Liver (tissue), 9 donors: ENCODE results near the gene CRK. TPM values are rescaled to one million over a fixed set of nuclear protein-coding genes. Genes with fewer than 3 reads are reported as not detected.
A peak's percentile ranks its signal among the peaks of the same experiment; 100 is the strongest.

ENCODE experiments used
- DNase-seq: peaks from one replicate; pipeline ENCODE4 v3.0.0-alpha.2; 2017; ENCODE audit warnings: low spot score
- H3K27ac ChIP-seq, 2 donors: one replicate each; pipeline ENCODE4 v1.7.0; 2013; ENCODE audit warnings: inconsistent platforms in 2 of 2, low read length in 2 of 2, control low read depth in 1 of 2, low read depth in 1 of 2, mild to moderate bottlenecking in 1 of 2
- H3K27me3 ChIP-seq, 4 donors: one replicate each; pipeline versions ENCODE4 v1.6.1 to v1.7.0; 2013; ENCODE audit warnings: low read length in 3 of 4, inconsistent platforms in 1 of 4, mild to moderate bottlenecking in 1 of 4, moderate library complexity in 1 of 4; ENCODE audit not compliant: control insufficient read depth in 4 of 4, insufficient read depth in 4 of 4
- H3K36me3 ChIP-seq, 4 donors: one replicate each; pipeline versions ENCODE4 v1.6.1 to v1.7.0; 2013; ENCODE audit warnings: low read length in 3 of 4, mild to moderate bottlenecking in 3 of 4, low read depth in 1 of 4, moderate library complexity in 1 of 4; ENCODE audit not compliant: control insufficient read depth in 4 of 4, insufficient read depth in 3 of 4
- H3K4me1 ChIP-seq, 4 donors: one replicate each; pipeline versions ENCODE4 v1.6.1 to v1.7.0; 2013; ENCODE audit warnings: low read length in 3 of 4, mild to moderate bottlenecking in 3 of 4, moderate library complexity in 1 of 4; ENCODE audit not compliant: control insufficient read depth in 4 of 4, insufficient read depth in 4 of 4
- H3K4me3 ChIP-seq, 3 donors: one replicate each; pipeline versions ENCODE4 v1.6.1 to v1.7.0; 2013; ENCODE audit warnings: low read length in 3 of 3, control low read depth in 1 of 3, low read depth in 1 of 3, mild to moderate bottlenecking in 1 of 3
- H3K9ac ChIP-seq, 2 donors: one replicate each; pipeline ENCODE4 v1.7.0; 2013; ENCODE audit warnings: low read length in 2 of 2, mild to moderate bottlenecking in 2 of 2, moderate library complexity in 2 of 2, control low read depth in 1 of 2, low read depth in 1 of 2
- H3K9me3 ChIP-seq, 4 donors: one replicate each; pipeline versions ENCODE4 v1.6.1 to v1.7.0; 2013; ENCODE audit warnings: low read length in 3 of 4; ENCODE audit not compliant: control insufficient read depth in 4 of 4
- EGR1 ChIP-seq, 2 donors: IDR thresholded peaks; 2 replicates each; pipeline ENCODE4 v1.6.1; 2016 to 2018; ENCODE audit warnings: antibody characterized with exemption in 2 of 2, low read depth in 2 of 2
- FOXA1 ChIP-seq: IDR thresholded peaks from 2 replicates; pipeline ENCODE4 v1.6.1; 2016; ENCODE audit warnings: antibody characterized with exemption
- GABPA ChIP-seq, 2 donors: IDR thresholded peaks in 1 of 2; conservative IDR thresholded peaks in 1 of 2; 2 replicates each; pipeline ENCODE4 v1.6.1; 2016; ENCODE audit warnings: antibody characterized with exemption in 2 of 2, mild to moderate bottlenecking in 1 of 2, moderate library complexity in 1 of 2
- JUND ChIP-seq, 2 donors: IDR thresholded peaks; 2 replicates each; pipeline ENCODE4 v1.6.1; 2016; ENCODE audit warnings: antibody characterized with exemption in 2 of 2
- NR2F2 ChIP-seq: IDR thresholded peaks from 2 replicates; pipeline ENCODE4 v1.6.1; 2016; ENCODE audit warnings: antibody characterized with exemption
- RAD21 ChIP-seq, 2 donors: IDR thresholded peaks; 2 replicates each; pipeline ENCODE4 v1.6.1; 2016; ENCODE audit warnings: antibody characterized with exemption in 2 of 2, mild to moderate bottlenecking in 2 of 2
- RXRA ChIP-seq, 2 donors: IDR thresholded peaks; 2 replicates each; pipeline ENCODE4 v1.6.1; 2017 to 2018; ENCODE audit warnings: antibody characterized with exemption in 2 of 2, mild to moderate bottlenecking in 1 of 2
- YY1 ChIP-seq: IDR thresholded peaks from 2 replicates; pipeline ENCODE4 v1.6.1; 2016; ENCODE audit warnings: antibody characterized with exemption, mild to moderate bottlenecking
- WGBS: extraction: QIAGEN DNeasy Blood & Tissue Kit; methylation state at CpG from one replicate; pipeline ENCODE4 v1.1.7; 2013; 5-methylcytosine and 5-hydroxymethylcytosine counted together
- polyA plus RNA-seq, 2 donors: library from polyadenylated mRNA; stranded (reverse) in 1 of 2; unstranded in 1 of 2; fragments of 200-250 nt in 1 of 2; fragments of >200 nt in 1 of 2; fragmentation: Nextera tagmentation in 1 of 2; extraction: Ambion mirVana in 1 of 2; gene quantifications; one replicate each; pipeline versions ENCODE4 v1.2.1 to v1.2.3, GENCODE V29; 2013 to 2015
- total RNA-seq, 2 donors: library from RNA; depleted of rRNA; stranded (reverse); fragments of >200 nt; gene quantifications; one replicate each; pipeline ENCODE4 v1.2.3, GENCODE V29; 2014
- TF ChIP-seq, protein P1 (sequence below): IDR thresholded peaks from 2 replicates; pipeline ENCODE4 v1.6.1; 2016; ENCODE audit warnings: antibody characterized with exemption
- TF ChIP-seq, protein P2 (sequence below): fragments of 150-350 bp; IDR thresholded peaks from 2 replicates; pipeline ENCODE4 v1.5.1; 2017; ENCODE audit warnings: improper control_type of control experiment, low read depth, low read length; ENCODE audit not compliant: missing input control
- TF ChIP-seq, protein P3 (sequence below): IDR thresholded peaks from 2 replicates; pipeline ENCODE4 v1.6.1; 2016; ENCODE audit warnings: antibody characterized with exemption
- donor health status: healthy.
- donor health status: healthy.
- donor health status: healthy.
- donor health status: healthy.
- donor health status: healthy.

CRK gene
- total and polyA plus RNA-seq, 4 donors: 29.5 to 69.9 (median 34.8) TPM

DNA sequence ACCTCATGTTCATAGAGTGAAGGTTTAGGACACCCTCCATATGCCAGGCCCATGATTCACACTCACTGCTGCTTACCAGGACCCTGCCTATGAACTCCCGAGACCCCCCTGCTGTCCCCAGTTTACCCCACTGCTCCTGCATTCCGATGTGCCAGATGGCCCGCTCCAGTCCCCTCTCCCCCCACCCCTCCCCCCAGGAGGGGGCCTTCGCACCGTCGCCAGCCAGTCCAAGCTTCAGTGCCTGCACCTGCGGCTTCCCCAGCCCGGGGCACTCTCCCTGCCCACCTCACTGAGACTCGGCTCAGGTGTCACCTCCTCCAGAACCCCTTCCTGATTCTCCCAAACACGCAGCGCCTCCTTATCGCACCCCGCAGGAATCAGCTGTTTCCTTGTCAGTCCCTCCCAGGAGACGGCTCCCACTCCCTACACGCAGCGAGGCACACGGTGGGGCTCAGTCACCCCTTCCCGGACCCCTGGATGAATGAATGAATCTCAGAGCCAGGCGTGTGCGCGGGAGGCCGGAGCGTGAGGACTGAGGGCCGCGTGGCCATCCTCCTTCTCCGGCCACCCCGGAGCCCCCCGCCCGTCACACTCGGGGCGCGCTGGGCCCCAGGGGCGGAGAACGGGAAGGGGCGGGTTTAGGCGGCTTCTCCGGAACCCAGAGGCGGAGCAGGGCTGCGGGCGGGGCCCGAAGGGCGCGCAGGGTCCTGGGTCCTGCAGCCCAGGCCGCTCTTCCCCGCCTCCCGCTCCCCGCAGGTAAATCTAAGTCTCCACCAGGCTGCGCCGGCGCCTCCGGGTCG is 34.8 kb upstream of the CRK start:
- Histone ChIP-seq H3K27me3 (no peaks in the 10 kb centered on the region), H3K27ac (peak overlapping the region; percentile 76 to 83), H3K4me1 (peaks cover 14 to 58% (median 29%) of the 10 kb centered on the region in 4 donors), H3K36me3 (peaks cover 1 to 12% (median 6%) of the 10 kb centered on the region in 4 donors), H3K9ac (peak overlapping the region; percentile 28 to 65), H3K9me3 (no peaks in the 10 kb centered on the region), H3K4me3 (peak overlapping the region; percentile 80 to 94 (median 85))
- peak in 1 of 2 donors; percentile 22 for TF ChIP-seq GABPA (IDR thresholded peaks at IDR 0.05 in 1 of 2, conservative IDR thresholded peaks at IDR 0.05 in 1 of 2)
- TF ChIP-seq, protein P1, sequence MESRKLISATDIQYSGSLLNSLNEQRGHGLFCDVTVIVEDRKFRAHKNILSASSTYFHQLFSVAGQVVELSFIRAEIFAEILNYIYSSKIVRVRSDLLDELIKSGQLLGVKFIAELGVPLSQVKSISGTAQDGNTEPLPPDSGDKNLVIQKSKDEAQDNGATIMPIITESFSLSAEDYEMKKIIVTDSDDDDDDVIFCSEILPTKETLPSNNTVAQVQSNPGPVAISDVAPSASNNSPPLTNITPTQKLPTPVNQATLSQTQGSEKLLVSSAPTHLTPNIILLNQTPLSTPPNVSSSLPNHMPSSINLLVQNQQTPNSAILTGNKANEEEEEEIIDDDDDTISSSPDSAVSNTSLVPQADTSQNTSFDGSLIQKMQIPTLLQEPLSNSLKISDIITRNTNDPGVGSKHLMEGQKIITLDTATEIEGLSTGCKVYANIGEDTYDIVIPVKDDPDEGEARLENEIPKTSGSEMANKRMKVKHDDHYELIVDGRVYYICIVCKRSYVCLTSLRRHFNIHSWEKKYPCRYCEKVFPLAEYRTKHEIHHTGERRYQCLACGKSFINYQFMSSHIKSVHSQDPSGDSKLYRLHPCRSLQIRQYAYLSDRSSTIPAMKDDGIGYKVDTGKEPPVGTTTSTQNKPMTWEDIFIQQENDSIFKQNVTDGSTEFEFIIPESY: no peak
- TF ChIP-seq RAD21 (IDR thresholded peaks at IDR 0.05): peak in 1 of 2 donors; percentile 23
- peak; percentile 64 for DNase-seq
- WGBS: 2% methylated on average over 52 of the region's 52 CpGs

DNA sequence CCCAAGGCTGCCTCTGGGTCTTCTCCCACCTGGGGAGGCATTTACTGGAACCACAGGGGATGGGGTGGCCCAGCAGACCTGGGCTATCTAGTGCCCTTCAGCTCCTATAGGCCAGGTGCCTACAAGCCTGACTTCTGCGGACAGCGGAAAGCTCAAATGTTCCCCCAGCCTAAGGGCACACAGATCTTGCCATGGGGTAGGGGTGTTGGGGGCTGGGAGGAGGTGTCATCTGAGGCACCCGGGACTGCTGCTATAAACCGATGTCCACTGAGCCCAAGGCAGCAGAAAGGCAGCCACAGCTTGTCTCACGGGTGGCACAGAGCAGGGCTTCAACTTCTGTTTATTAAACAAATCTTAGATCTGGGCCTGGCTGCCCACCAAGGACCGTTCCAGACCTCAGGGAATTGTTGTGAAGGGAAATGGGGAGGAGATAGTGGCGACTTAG is 32.8 kb upstream of the CRK start:
- Histone ChIP-seq H3K4me3 (peak overlapping the region in 1 of 3 donors; percentile 61), H3K36me3 (peaks cover 0 to 1% (median 0%) of the 10 kb centered on the region in 4 donors), H3K27ac (peak overlapping the region; percentile 63 to 76), H3K4me1 (peaks cover 16 to 68% (median 37%) of the 10 kb centered on the region in 4 donors), H3K9ac (peak overlapping the region in 1 of 2 donors; percentile 19), H3K27me3 (no peaks in the 10 kb centered on the region), H3K9me3 (no peaks in the 10 kb centered on the region)
- TF ChIP-seq YY1: no peak
- TF ChIP-seq JUND (IDR thresholded peaks at IDR 0.05): no peak
- no peak for TF ChIP-seq NR2F2
- no peak for TF ChIP-seq EGR1 (IDR thresholded peaks at IDR 0.05; ENCODE audit: low read depth in 2 of 2)
- TF ChIP-seq, protein P2, sequence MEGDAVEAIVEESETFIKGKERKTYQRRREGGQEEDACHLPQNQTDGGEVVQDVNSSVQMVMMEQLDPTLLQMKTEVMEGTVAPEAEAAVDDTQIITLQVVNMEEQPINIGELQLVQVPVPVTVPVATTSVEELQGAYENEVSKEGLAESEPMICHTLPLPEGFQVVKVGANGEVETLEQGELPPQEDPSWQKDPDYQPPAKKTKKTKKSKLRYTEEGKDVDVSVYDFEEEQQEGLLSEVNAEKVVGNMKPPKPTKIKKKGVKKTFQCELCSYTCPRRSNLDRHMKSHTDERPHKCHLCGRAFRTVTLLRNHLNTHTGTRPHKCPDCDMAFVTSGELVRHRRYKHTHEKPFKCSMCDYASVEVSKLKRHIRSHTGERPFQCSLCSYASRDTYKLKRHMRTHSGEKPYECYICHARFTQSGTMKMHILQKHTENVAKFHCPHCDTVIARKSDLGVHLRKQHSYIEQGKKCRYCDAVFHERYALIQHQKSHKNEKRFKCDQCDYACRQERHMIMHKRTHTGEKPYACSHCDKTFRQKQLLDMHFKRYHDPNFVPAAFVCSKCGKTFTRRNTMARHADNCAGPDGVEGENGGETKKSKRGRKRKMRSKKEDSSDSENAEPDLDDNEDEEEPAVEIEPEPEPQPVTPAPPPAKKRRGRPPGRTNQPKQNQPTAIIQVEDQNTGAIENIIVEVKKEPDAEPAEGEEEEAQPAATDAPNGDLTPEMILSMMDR: no peak
- no peak for TF ChIP-seq RXRA (IDR thresholded peaks at IDR 0.05)
- TF ChIP-seq, protein P3, sequence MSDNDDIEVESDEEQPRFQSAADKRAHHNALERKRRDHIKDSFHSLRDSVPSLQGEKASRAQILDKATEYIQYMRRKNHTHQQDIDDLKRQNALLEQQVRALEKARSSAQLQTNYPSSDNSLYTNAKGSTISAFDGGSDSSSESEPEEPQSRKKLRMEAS: no peak
- TF ChIP-seq, protein P1: no peak
- no peak for TF ChIP-seq FOXA1
- no peak for TF ChIP-seq RAD21 (IDR thresholded peaks at IDR 0.05)
- 75% methylated on average over 7 of the region's 7 CpGs for WGBS
- no peak for DNase-seq
